ENCODE data around the gene CCDC86. TPM values are rescaled to one million over a fixed set of nuclear protein-coding genes. Genes with fewer than 3 reads are reported as not detected.

The CCDC86 gene
- total RNA-seq, 1 donor from 2014 or later, result 9.8 TPM

DNA sequence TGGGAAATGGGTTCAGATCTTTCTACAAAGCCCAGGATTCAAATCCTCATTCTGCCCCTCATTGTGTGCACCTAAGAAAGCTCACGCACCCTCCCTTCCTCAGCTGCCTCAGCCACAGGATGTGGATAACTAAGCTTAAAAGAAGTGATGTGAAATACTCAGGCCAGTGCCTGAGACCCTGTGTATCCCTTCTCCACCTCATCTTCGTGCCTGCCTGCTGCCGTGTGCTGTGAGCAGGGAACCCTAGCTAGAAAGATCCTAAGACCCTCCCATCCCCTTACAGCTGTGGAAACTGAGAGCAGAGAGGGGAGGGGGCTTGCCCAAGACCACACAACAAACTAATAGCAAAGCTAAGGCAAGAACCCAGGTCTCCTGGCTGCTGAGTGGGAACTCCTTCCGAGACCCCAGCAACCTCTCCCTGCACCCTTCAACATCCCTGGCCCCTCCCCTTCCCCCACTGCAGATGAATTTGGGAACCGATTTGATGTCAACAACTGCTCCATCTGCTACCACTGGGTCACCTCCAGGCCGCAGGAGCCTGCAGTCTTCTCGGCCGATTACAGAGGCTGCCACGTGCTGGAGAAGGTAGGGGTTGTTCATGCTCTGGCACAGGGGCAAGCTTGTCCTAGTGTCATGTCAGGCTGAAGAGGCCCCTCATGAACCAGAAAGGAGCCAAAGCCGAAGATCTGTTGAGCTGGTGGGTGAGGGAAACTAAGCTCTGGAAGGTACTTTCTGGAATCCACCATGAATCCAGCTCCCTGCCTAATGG, 27.0 kb downstream of the CCDC86 start:
- DNase-seq, result no peak

DNA sequence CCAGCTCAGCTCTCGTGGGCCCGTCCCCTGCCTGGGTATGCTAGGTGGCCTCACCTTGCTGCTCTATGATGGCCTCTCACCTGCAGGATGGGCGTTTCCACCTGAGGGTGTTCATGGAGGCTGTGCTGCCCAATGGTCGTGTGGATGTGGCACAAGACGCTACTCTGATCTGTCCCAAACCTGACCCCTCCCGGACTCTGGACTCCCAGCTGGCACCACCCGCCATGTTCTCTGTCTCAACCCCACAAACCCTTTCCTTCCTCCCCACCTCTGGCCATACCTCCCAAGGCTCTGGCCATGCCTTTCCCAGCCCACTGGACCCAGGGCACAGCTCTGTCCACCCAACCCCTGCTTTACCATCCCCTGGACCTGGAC, 27.5 kb downstream of the CCDC86 start:
- DNase-seq, result no peak

DNA sequence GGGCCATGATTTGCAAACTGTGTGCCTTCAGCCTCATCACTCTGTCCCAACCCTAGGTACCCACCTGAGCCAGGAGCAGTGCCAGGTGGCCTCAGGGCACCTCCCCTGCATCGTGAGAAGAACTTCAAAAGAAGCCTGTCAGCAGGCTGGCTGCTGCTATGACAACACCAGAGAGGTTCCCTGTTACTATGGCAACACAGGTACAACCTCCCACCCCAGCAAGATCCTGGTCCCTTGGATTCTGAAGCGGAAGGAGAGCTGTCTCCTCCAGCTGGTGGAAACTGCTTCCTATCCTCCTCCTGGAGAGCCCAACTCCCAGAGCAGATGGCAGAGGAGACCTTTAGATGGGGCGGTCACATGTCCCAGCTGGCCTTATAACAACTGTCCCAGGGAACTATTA, 28.4 kb downstream of the CCDC86 start:
- no peak for DNase-seq

DNA sequence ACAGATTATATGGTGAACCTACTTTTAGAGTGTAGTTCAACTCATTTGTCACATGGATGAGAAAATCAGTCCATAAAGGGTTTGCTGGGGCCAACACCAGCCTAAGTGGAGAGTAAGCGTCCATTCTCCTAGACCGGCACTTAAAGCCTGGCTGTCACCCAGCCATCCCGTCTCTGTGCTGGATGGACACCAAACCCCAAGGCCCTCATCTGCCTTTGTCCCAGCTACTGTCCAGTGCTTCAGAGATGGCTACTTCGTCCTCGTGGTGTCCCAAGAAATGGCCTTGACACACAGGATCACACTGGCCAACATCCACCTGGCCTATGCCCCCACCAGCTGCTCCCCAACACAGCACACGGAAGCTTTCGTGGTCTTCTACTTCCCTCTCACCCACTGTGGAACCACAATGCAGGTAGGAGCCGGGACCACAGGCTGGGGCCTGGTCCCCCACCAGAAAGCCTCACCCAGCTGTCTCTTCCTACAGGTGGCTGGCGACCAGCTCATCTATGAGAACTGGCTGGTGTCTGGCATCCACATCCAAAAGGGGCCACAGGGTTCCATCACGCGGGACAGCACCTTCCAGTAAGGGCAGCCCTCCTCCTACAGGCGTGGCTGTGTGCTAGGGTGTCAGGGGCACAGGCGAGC, 28.9 kb downstream of the CCDC86 start:
- no peak for DNase-seq

DNA sequence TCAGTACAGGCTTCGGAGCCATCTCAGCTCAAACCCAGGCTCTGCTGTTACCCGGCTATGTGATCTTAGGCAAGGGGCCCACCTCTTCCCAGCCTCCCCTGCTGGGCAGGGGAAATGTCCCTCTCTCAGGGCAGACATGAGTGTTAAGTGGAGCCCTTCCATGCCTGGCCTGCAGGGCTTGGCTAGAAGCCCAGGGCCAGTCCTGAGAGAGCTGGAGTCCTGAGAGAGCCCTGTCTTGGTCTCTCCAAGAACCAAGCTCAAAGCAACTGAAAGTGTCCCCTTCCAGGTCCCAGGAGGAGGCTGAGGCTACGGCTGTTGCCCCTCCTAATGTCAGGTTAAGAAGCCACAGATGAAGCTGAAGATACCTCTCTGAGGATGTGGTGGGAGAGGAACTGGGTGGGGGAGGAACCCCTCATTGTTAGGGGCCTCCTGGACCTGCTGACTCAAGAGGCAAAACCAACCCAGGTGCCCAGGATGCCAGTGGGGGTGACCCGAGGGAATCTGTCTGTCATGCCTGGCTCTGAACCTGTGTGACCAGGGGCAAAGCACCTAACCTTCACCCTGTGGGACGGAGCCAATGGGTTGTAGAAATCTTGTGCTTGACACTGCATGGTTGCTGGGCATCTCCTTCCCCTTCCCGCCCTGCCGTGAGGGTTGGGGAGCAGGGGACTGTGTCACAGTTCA, 29.6 kb downstream of the CCDC86 start:
- DNase-seq, result no peak

DNA sequence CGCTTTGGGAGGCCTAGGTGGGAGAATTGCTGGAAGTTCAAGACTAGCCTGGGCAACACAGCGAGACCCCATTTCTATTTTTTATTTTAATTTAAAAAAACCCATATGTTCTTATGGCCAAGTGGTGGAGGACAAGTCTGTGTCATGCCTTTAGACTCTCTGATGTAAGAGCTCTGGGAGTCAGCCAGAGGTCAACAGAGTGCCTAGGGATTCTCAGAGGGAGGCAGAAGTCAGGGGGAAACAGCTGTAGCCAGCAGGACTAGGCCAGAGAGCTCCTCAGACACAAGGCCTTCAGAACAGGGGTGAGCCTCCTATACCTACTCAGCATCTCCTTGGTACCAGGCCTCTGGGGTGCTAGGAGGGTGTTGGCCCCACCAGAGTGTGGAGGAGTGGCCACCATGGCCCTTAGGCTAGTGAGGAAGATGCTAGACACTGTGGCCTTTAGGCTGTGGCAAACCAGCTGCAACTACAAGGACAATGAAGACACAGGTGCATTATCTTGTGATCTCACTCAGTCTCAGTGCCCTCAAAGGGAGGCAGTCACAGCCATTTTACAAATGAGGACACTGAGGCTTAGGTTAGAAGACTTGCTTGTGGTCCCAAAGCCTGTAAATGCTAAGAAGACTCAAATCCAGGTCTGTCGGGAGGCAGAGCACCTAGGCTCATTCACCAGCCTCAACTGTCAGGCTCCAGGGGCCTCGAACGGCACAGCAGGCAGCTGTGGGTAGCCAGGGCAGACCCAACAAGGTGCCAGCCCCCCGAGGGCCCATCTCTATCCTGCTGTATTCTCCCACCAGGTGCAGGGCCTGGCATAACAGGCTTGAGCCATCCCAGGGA, 30.4 kb downstream of the CCDC86 start:
- no peak for DNase-seq

DNA sequence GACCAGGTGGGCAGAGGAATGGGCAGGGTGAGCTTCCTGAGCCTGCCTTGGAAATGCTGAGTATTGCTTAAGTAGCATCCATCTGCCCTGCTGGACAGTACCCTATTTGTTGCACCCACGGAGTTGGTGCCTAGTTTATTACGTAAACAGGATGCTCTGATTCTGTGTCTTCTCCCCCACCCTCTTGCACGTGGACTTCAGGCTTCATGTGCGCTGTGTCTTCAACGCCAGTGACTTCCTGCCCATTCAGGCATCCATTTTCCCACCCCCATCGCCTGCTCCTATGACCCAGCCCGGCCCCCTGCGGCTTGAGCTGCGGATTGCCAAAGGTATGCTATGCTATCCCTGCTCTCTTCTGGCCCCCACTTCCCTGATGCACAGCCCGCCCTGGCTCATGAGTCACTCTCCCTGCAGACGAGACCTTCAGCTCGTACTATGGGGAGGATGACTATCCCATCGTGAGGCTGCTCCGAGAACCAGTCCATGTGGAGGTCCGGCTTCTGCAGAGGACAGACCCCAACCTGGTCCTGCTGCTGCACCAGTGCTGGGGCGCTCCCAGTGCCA, 31.1 kb downstream of the CCDC86 start:
- DNase-seq, result no peak

DNA sequence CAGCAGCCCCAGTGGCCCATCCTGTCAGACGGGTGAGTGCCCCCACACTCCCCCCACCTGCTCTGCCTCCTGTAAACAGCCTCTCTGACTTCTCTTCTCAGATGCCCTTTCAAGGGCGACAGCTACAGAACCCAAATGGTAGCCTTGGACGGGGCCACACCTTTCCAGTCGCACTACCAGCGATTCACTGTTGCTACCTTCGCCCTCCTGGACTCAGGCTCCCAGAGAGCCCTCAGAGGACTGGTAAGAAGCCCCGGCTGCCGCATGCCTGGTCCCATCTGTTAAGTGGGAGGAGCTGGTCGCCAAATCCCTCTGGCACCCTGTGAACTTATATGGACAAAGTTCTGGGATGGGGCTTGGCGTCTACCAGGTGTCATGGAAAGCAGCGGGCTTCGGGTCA, 31.6 kb downstream of the CCDC86 start:
- no peak for DNase-seq

DNA sequence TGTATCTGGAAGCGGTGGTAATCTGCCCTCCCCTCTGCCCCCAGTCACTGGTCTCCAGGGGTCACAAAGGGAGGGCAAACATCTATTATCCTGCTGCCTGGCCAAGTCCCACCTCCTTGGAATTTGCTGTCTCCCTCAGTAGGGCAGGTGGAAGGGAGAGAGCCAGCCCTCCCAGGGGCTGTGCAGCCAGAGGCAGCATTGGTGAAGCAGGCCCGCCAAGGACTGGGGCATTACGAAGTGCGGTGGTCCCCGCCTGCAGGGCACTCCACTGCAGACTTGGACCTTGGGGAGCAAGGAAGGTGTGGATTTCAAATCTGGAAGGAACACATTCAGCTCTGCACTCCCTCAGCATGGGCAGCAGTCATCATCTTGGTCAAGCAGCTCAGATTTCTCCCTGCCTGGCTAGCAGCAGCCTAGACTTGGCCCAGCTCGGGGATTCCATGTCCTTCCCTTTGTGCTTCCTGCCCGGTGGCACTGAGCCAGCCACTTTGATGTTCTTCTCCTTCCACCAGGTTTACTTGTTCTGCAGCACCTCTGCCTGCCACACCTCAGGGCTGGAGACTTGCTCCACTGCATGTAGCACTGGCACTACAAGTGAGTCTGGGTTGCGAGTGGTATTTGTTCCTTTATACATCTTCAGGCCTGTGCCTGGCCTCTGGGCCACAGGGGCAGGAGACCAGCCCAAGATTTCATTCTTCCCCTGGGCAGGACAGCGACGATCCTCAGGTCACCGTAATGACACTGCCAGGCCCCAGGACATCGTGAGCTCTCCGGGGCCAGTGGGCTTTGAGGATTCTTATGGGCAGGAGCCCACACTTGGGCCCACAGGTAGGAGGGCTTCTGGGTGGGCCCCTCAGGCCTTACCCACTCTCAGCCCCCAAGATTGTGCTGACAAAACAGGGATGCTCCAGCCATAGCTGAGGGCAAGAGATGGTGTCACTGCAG, 32.8 kb downstream of the CCDC86 start:
- DNase-seq, result no peak

DNA sequence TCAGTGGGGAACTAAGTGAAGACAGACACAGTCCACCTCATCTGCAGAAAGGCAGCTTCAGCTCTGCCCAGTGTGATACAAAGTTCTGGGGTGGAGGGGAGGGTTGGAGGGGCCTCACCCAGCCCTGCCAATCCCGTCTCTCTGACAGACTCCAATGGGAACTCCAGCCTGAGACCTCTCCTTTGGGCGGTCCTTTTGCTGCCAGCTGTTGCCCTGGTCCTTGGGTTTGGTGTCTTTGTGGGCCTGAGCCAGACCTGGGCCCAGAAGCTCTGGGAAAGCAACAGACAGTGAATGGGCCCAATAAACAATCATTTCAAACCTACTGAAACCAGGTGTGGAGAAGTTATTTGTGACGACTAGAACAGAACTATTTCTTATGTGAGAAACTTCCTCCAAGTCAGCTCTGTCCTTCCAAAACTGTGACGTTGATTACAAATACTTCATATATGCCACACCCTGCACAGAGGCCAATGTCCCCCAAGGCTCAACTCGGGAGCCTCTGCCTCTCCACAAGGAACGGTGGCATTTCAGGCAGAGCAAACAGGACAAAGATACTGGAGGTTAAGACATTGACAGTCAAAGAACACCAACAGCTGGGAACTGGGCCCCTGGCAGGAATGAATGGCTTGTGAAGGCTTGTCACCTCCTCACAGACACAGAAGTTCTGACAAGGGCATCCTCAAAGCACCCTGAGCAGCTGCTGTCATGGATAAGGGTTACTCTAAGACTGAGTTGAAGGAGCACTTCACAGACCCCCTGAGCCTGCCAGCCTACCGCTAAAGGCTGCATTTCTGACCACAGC, 33.7 kb downstream of the CCDC86 start:
- no peak for DNase-seq

DNA sequence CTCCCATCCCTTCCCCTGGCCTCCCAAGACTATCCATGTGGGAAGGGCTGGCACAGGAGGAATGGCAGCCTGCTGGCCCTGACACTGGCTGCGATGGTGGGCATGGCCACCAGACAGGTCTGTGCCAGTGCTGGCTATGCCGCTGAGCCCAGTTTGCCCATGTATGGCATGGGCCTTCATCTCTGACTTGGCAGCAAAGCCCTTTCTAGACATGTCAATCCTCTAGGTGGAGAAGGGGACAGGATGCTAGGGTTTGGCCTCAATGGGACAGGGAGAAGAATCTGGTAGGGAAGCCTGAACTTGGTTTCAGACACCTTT, 34.2 kb downstream of the CCDC86 start:
- no peak for DNase-seq

DNA sequence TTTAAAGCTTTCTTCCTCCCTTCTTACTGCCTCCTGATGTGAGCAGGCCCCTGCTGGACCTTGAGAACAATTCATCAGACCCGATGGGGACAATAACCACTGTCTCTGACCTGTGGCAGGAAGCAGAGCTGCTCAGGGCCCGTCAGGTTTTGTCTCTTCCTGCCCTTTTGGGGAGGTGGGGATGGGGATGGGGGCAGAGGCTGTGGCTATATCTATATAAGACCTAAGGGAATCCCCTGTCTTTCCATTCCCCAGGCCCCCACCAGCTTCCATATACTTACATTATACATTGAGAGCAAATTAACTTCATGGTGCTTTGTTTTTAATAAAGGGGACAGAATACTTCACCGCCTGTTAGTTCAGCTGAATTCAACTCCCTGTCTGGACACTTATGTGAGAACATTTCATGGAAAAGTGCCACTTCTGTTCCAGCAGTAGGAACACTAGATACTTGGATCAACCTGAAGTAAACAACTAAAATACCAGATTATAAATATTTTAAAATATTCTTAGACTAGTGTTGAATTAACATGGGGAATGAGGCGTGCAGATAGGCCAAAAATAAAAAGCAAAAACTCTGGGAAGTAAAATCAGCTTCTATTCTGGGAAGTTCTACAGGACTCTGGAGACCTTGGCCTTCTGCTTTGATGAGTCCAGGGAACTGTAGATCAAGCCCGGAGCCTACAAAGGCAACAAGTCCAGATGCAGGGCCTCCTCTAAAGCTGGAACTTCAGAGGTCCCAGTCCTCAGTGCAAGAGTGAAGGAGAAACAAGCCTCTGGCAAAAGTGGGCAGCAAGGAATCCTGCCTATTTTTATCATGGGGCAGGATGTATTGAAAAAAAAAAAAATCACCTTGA, 36.6 kb downstream of the CCDC86 start:
- no peak for DNase-seq

DNA sequence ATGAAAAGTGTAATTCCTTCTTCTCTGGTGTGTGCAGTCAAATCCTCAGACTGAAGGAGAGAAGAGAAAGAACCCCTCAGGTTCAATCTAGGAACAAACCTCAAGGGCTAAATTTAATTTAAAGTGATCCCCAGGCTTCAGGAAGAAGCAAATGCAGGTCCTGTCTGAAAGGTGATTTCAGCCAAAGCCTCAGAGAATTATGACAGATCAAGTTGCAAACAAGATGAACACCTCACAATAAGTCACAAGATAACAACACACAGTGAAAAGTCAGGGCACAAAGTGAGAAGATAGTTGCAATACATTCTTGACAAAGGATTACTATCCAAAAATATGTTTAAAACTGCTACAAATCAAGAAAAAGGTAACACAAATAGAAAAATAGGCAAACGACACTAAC, 37.2 kb downstream of the CCDC86 start:
- no peak for DNase-seq

DNA sequence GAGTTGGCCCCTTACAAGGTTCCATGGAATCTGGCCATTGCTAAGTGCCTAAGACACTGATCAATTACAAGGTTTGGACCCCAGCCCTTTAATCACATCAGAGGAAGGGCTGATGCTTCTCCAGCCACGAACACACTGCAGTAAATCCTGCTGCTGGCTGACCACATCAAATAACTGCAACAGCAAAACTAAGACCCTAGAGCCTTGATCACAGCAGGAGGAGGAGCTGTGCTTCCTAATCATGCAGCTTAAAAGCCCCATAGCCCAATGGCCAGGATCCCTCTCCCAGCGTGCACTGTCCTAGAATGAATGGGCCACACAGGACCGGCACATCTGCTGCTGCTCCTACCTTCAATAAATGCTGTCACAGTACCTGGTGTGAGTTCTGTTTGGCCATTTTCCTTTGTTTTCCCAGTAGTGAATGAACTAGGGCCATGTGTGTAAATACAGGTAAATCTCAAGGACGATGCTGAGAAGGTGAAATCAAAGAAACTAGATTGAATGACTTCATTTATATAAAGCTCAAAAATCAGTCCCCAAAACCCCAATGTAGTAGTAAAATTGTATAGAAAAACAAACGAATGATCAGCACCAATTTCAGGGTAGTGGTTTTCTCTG, 38.2 kb downstream of the CCDC86 start:
- DNase-seq, result no peak

DNA sequence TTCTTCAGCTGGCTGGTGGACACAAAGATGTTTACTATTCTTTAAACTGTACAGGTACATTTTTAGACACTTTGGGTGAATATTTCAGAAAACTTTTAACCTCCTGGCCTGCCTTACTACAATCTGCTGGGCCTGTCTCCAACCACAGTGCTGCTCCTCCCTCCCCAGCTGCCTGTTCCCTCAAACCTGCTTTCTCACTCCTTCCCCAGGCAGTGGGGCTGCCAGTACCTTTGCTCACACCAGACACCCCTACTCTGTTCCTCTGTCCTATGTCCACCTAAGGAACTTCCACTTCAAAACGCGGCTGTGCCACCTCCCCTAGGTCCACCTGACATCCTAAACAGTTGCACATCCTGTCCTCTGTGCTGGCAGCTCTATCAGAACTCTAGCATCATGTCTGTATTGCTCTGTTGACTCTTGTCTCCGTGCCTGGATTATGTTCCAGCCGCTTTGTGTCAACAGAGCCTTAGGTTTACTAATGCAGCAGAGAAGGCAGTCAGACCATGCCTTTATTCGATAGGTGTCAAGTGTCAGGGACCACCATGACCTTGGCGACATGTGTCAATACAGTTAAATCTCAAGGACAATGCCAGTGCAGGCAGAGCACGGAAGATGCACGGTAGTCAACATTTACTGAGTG, 38.9 kb downstream of the CCDC86 start:
- DNase-seq, result no peak

DNA sequence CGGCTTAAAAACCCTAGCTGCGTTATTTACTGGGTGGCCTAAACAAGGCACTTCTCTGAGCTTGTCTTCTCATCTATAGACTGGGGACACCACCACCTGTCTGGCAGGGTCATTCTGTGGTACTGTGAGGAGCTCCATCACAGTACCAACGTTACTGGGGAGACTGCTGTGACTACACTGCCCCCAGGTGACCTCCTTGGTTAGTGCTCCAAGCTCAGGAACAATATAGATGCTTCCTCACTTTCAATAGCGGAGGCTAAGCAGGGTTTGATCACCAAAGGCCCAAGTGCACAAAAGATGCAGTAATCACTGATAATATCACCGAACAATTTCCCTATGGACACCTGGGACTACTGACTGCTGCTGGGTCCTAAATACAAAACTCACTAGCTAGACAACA, 45.6 kb downstream of the CCDC86 start:
- DNase-seq, result no peak

DNA sequence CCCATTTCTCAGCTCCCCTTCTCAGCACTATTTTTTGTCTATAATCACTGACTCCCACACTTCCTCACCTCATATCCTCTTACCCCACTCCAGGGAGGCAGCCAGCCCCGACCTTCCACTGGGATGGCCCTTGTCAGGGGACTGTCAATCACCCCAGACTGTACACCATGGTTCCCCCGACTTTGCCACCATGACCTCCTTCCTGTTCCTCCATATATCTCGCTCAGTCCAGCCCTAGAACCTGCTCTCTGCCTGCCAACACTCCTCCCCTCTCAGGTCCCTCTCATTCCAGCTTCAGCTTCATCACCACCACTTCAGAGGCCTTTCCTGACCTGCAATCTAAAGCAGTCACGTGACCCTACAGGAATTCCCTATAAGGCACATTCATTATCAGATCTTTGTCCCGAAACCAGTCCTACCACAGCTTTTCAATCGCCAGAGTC, 48.0 kb downstream of the CCDC86 start:
- DNase-seq, result no peak

DNA sequence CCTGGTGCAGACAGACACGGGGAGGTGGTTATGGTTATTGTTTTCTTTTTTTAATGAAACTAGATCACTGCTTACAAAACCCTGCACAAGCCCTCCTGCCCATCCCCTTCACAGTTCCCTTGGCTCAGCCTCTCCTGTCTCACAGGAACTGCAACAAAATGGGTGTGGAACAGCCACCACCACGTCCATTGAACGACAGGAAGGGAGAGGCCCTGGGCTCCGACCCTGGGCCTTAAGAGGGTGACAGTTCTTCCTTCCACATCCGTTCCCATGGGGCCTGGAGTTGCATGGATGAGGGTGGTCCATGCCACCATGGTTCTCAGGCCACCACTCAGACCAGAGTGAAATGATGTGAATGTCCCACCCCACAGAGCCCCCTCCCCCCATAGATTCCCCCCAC, 48.8 kb downstream of the CCDC86 start:
- DNase-seq, result no peak

Measured in skin of body (tissue), 2 donors.